ENCODE measurements around the gene MROH8. TPM values are rescaled to one million over a fixed set of nuclear protein-coding genes. Genes with fewer than 3 reads are reported as not detected.

The MROH8 gene
- 5.5 and 6.1 TPM in 2 replicates for total RNA-seq (2016; rRNA removed; fragmentation: Illumina TruSeq; extraction: Trizol)
- 3.0 TPM in 2 replicates for total RNA-seq (2016; cell fraction: cytosol; rRNA removed; fragmentation: Illumina TruSeq; extraction: Trizol; ENCODE audit: low read depth)
- 5.5 TPM in 2 replicates for total RNA-seq (2016; cell fraction: insoluble cytoplasmic fraction; rRNA removed; fragmentation: Illumina TruSeq; extraction: Trizol)
- 3.6 and 4.2 TPM in 2 replicates for total RNA-seq (2016; cell fraction: membrane; rRNA removed; fragmentation: Illumina TruSeq; extraction: Trizol)
- total RNA-seq (2016; cell fraction: nucleus; rRNA removed; fragmentation: Illumina TruSeq; extraction: Trizol): 5.8 and 6.6 TPM in 2 replicates
- 2.6 and 3.1 TPM in 2 replicates for polyA plus RNA-seq (2011; rRNA removed)
- polyA plus RNA-seq (2011; cell fraction: cytosol; rRNA removed): 2.7 and 3.2 TPM in 2 replicates
- 4.4 and 5.1 TPM in 2 replicates for polyA plus RNA-seq (2011; cell fraction: nucleus; rRNA removed)
- polyA plus RNA-seq (2012): 4.1 and 4.8 TPM in 2 replicates
- 1.9 and 2.2 TPM in 2 replicates for polyA plus RNA-seq (2016; cell fraction: cytosol; fragmentation: Illumina TruSeq; extraction: Trizol; ENCODE audit: low read depth)
- polyA plus RNA-seq (2016; cell fraction: insoluble cytoplasmic fraction; fragmentation: Illumina TruSeq; extraction: Trizol; ENCODE audit: low read depth): 5.6 and 6.7 TPM in 2 replicates
- 3.7 and 4.5 TPM in 2 replicates for polyA plus RNA-seq (2016; cell fraction: membrane; fragmentation: Illumina TruSeq; extraction: Trizol; ENCODE audit: low read depth)
- polyA plus RNA-seq (2016; cell fraction: nucleus; fragmentation: Illumina TruSeq; extraction: Trizol; ENCODE audit: insufficient read depth, low read depth): 5.9 and 6.7 TPM in 2 replicates
- 0.77 and 2.5 TPM in 2 replicates for polyA minus RNA-seq (2011; rRNA and poly(A)+ RNA removed; ENCODE audit: low replicate concordance)
- 0.62 and 1.6 TPM in 2 replicates for polyA minus RNA-seq (2011; cell fraction: cytosol; rRNA and poly(A)+ RNA removed)
- 7.2 and 10.6 TPM in 2 replicates for polyA minus RNA-seq (2011; cell fraction: nucleus; rRNA and poly(A)+ RNA removed)
- Bru-seq, nascent RNA: percentile 44 among the genes with signal in this experiment
- BruChase-seq, experiment 1, labeled RNA remaining after a 6-hour chase: percentile 37 among the genes with signal in this experiment
- percentile 43 among the genes with signal in this experiment for BruChase-seq, experiment 2, labeled RNA remaining after a 2-hour chase
- long read RNA-seq, experiment 1, partial matches to known transcripts: 0 of 5 reads
- long read RNA-seq, experiment 1, other reads (novel, unspliced or antisense): 4 of 5 reads
- long read RNA-seq, experiment 2, partial matches to known transcripts: 0 of 7 reads
- long read RNA-seq, experiment 2, other reads (novel, unspliced or antisense): 6 of 7 reads

DNA sequence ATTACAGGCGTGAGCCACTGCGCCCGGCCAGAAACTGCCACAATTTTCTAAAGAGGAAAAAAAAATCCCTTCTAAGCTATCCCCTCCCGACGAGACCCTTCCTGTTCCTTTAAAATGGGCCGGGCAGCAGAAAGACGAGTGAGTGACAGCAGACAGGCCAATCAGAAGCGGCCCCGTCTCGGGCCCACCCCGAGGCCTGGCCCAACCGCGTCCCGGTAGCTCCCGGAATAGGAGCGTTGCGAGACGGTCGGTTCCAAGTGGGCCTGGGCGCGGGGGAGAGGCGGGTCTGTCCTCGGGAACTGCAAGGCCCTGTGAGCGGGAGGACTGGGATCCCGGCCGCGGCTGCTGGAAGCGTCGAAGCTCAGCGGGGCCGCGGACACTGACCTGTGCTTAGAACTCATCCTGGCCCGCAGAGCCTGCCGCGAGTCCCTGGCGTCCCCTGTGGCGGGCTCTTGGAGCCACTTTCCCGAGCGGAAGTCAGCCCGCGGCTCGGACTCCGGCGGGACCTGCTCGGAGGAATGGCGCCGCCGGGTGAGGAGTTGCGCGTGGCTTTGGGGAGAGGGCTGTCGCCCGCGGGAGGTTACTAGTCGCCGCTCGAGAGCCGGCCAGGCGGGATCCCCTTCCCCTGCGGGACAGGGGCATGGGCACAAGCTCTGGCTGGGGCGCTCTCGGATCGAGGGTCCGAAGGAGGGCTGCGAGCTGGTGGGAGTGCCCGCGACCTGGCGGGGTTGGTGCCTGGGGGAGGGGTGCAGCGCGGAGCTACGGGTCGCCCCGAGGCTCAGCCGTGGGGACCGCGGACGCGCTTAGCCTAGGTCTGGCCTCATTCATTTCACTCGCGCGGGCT, at the start of gene MROH8, which contains the start of gene RPN2:
MROH8 (minus strand) TSS at position 710 of the 844 bp plus-strand sequence.
RPN2 (plus strand) TSS at position 492 of the 844 bp plus-strand sequence; CDS start at position 519, 27 bp downstream.
- no TSS peak for BruUV-seq (replicated peaks)
- FAIRE-seq: peak; percentile 46
- TF ChIP-seq ZNF646 (CRISPR knock-in tag; IDR thresholded peaks at IDR 0.05): no peak
- TF ChIP-seq HNF4A (CRISPR knock-in tag; IDR thresholded peaks at IDR 0.05): no peak; the same call in 1 of the 2 replicates
- TF ChIP-seq FLYWCH1 (CRISPR knock-in tag; IDR thresholded peaks at IDR 0.05): 0 out of 2 replicates have a peak, but pooled peaks have one; percentile 18
- TF ChIP-seq ZNF564 (CRISPR knock-in tag; IDR thresholded peaks at IDR 0.05): peak; percentile 73
- no peak for TF ChIP-seq MBNL3 (CRISPR knock-in tag; conservative IDR thresholded peaks at IDR 0.05)
- TF ChIP-seq, protein P1, sequence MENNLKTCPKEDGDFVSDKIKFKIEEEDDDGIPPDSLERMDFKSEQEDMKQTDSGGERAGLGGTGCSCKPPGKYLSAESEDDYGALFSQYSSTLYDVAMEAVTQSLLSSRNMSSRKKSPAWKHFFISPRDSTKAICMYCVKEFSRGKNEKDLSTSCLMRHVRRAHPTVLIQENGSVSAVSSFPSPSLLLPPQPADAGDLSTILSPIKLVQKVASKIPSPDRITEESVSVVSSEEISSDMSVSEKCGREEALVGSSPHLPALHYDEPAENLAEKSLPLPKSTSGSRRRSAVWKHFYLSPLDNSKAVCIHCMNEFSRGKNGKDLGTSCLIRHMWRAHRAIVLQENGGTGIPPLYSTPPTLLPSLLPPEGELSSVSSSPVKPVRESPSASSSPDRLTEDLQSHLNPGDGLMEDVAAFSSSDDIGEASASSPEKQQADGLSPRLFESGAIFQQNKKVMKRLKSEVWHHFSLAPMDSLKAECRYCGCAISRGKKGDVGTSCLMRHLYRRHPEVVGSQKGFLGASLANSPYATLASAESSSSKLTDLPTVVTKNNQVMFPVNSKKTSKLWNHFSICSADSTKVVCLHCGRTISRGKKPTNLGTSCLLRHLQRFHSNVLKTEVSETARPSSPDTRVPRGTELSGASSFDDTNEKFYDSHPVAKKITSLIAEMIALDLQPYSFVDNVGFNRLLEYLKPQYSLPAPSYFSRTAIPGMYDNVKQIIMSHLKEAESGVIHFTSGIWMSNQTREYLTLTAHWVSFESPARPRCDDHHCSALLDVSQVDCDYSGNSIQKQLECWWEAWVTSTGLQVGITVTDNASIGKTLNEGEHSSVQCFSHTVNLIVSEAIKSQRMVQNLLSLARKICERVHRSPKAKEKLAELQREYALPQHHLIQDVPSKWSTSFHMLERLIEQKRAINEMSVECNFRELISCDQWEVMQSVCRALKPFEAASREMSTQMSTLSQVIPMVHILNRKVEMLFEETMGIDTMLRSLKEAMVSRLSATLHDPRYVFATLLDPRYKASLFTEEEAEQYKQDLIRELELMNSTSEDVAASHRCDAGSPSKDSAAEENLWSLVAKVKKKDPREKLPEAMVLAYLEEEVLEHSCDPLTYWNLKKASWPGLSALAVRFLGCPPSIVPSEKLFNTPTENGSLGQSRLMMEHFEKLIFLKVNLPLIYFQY (CRISPR knock-in tag; IDR thresholded peaks at IDR 0.05; ENCODE audit: borderline replicate concordance): peak; percentile 93

More for the DNA sequence above, at the start of gene MROH8, which contains the start of gene RPN2:
- ChIA-PET CTCF (ENCODE audit: low intra/inter-chr PET ratio, low total read pairs) (interaction anchor here (1.4 kb wide), 1 partner anchor 13 kb away, joined by 3 read pairs; no protein-coding TSS in a partner anchor), POLR2A (interaction anchor here (0.6 to 2.5 kb wide), 33 partner anchors 9 to 965 kb away, joined by 3 to 36 read pairs (median 5); partner anchors contain the start of genes BLCAP, MANBAL, RBL1 and SRC)
- ATAC-seq: peak; percentile 98
- peaks cover 48% of the 10 kb centered on the region for H3K4me1 ChIP-seq (ENCODE audit: insufficient read depth, low read length)
- H3K79me2 ChIP-seq (ENCODE audit: insufficient read depth, low read length): peaks cover 55% of the 10 kb centered on the region
- in situ Hi-C loops (cut with HindIII; ENCODE audit: extremely low pct_ligation_motif_present, low pct_unique_long_range_greater_than_20kb): no loop called here
- peak within 1 kb of the TSS; percentile 77 to 94 (median 89) for H3K4me3 ChIP-seq (replicated peaks in 1 of 3; ENCODE audit: insufficient read depth in 1 of 3, low read depth in 2 of 3, low read length in 3 of 3)
- H3K9me3 ChIP-seq (ENCODE audit: low read length): no peaks in the 10 kb centered on the region
- H3K9ac ChIP-seq (ENCODE audit: insufficient read depth, low read depth, low read length): peak within 1 kb of the TSS; percentile 99
- no peaks in the 10 kb centered on the region; a peak in 1 of 5 replicates for H3K27me3 ChIP-seq (ENCODE audit: control insufficient read depth in 1 of 2, insufficient read depth in 2 of 2, low read length in 2 of 2)
- intact Hi-C loops (cut with micrococcal nuclease; ENCODE audit: unreplicated experiment): loop anchor here (1.0 kb wide), 1 partner anchor 84 kb away; the partner anchor contains the start of gene RBL1
- peak within 1 kb of the TSS; percentile 95 for H3K27ac ChIP-seq (ENCODE audit: extremely low read length, insufficient read depth, low read length)
- H3K4me2 ChIP-seq (ENCODE audit: low read depth, low read length): peak within 1 kb of the TSS; percentile 96
- H4K20me1 ChIP-seq (ENCODE audit: insufficient read depth, low read length): peaks cover 35% of the 10 kb centered on the region
- WGBS (ENCODE audit: low lambda C conversion rate): 0% methylated on average over 50 of the region's 80 CpGs
- H3K36me3 ChIP-seq (replicated peaks in 1 of 2; ENCODE audit: control insufficient read depth in 1 of 2, insufficient read depth in 2 of 2, low read length in 2 of 2): peaks cover 6 to 18% of the 10 kb centered on the region in 2 experiments
- H2AFZ ChIP-seq (ENCODE audit: low read length): peak within 1 kb of the TSS; percentile 83
- DNase-seq (ENCODE audit: low spot score): peak; percentile 98

Measured in HepG2 (cell line).